ENCODE measurements around the gene DHX34.

DNA sequence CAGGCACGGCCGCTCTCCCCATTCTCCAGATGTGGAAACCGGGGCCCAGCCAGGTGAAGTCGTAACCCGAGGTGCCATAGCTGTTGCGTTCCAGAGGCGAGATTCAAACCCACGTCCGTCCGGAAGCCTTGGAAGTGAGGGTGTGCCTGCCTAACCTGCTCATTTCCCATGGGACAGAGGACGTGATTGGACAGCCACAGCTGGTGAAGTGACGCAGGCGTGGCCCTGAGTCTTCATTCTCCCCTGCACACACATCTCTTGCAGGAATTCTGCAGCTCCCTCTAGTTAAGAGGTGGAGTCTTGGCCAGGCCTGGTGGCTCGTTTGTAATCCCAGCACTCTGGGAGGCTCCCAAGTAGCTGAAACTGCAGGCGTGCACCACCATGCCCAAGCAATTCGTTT lies 53.4 kb downstream of the DHX34 start:
- TF ChIP-seq, protein P1, sequence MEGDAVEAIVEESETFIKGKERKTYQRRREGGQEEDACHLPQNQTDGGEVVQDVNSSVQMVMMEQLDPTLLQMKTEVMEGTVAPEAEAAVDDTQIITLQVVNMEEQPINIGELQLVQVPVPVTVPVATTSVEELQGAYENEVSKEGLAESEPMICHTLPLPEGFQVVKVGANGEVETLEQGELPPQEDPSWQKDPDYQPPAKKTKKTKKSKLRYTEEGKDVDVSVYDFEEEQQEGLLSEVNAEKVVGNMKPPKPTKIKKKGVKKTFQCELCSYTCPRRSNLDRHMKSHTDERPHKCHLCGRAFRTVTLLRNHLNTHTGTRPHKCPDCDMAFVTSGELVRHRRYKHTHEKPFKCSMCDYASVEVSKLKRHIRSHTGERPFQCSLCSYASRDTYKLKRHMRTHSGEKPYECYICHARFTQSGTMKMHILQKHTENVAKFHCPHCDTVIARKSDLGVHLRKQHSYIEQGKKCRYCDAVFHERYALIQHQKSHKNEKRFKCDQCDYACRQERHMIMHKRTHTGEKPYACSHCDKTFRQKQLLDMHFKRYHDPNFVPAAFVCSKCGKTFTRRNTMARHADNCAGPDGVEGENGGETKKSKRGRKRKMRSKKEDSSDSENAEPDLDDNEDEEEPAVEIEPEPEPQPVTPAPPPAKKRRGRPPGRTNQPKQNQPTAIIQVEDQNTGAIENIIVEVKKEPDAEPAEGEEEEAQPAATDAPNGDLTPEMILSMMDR (conservative IDR thresholded peaks at IDR 0.05 in 1 of 2, IDR thresholded peaks at IDR 0.05 in 1 of 2; ENCODE audit: low read depth in 1 of 2, low read length in 2 of 2), result no peak
- no peak for TF ChIP-seq EZH2 (IDR thresholded peaks at IDR 0.05; ENCODE audit: low read length, missing control alignments)

Data from fibroblast of lung (primary cell).